HuH-7.5 (cell line): Measurements from ENCODE around the gene ARPC2.

ENCODE experiments used
- DNase-seq: peaks from one replicate; pipeline ENCODE4 v3.0.0; 2011; ENCODE audit warnings: low spot score

Gene ARPC2

DNA sequence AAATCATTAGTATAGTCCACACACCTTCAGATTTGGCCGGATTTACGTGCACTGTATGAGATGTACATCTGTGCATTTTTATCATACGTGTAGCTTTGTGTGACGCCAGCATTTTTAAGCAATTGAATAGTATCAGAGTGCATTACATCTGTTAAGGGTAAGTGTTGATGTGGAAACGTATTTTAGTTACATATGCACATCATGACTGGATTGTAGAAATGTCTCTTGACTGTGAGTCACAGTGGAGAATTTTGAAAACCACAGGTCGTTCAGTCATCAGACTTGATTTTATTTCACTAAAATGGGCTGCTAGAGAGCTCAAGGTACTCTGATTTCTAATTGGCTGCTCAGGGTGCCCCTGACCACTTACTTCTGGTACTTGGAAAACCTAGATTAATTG lies 38.5 kb downstream of the ARPC2 start:
- DNase-seq: no peak

DNA sequence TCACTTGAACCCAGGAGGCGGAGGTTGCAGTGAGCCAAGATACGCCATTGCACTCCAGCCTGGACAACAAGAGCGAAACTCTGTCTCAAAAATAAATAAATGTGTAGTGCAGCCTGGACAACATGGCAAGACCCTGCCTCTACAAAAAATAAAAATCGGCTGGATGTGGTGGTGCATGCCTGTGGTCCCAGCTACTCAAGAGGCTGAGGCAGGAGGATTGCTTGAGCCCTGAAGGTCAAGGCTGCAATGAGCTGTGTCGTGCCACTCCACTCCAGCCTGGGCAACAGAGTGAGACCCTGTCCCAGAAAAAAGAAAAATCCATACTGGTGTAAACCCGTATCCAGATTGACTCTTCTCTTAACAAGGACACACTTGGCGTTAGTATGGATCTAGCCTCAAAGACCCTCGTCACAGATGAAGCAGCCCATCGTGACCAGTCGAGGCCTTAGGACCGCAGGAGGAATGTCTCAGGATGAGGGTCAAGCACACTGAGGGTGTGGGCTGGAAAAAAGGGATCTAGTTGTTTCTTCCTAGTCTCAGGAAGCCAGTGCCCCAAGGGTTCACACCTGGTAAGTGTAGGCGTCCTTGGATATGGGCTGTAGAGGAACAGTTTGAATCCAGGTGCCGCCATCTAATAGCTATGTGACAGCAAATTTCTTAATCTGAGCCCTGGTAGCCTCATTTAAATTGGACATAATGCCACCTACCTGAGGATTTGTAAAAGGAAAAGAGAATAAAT lies 39.8 kb downstream of the ARPC2 start:
- no peak for DNase-seq

DNA sequence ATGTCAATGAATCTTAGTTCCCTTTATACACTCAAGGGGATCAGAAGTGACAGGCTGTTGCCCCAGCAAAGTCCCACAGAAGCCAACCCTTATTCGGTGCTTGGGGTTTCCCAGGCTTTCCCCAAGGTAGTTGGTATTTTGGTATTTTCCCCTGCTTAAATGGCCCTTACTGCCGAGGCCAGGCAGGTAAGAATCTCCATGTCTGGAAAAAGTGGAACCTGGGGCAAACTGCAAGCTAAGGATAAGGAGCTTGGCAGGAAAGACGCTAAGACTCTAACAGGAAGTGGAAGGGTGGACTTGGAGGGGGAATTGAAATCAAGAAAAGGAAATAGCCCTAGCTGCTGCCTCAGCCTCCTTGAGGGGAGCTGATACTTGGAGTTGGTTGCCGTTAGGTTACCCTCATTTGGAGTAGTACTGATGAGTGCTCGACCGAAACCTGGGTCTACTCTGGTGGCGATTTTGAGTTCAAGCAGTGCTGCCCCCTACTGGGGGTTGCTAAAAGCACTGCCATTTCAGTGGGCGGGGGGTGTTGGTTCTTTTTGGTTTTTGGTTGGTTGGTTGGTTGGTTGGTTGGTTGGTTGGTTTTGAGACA lies 40.5 kb downstream of the ARPC2 start:
- peak; percentile 59 for DNase-seq

DNA sequence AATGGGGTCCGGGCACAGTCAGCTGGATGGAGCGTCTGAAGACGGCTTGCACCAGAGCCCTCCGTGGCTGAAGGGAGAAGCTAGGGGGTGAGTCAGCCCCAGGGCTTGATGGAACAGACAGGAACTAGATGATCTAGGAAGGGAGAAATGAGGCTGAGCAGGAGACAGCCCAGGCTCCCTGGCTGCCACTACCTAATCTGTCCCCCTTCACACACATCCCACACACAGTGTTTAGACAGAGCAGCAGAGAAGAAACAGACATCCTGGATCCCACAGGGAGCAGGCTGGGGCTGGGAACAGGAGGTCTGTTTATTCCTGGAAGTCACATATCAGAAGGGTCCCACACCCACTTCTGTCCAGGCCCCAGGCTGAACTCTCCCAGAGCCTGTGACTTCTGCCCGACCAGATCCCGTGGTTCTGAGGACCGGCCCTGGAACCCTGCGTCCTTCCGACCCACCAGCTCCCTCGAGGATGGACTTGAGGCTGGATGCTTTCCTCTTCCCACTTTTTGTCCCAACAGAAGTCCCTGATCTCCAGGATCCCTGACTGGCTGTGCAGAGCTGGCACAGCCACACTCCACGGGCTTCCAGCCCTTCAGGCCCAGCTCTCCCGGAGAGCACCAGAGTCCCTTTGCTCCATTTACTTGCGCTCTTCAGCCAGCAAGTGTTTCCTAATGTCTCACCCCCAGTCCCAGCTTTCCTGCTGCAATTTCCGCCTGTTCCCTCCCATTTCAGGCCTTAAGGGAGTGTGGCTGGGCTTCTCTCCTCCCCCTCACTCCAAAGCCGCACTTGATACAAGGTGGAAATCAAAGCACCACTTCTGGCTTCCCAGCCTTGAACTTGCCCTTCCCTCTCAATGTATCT lies 42.3 kb downstream of the ARPC2 start:
- no peak for DNase-seq

DNA sequence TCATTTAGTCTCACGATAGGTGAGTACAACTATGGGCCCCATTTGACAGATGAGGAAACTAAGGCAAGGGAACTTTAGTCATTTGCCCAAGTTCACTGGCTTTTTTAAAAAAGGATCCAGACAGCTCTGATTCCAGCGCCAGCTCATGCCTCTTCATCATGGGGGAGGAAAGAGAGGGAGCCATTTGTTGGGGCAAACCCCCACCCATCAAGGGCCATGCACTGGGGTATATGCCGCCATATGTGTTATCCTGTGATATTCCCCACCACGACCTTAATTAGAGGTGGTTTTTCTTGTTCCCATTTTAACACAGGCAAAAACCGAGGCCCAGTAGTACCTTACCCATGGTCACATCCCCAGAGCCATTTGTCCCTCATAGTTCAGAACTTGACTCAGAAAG lies 43.2 kb downstream of the ARPC2 start:
- no peak for DNase-seq

DNA sequence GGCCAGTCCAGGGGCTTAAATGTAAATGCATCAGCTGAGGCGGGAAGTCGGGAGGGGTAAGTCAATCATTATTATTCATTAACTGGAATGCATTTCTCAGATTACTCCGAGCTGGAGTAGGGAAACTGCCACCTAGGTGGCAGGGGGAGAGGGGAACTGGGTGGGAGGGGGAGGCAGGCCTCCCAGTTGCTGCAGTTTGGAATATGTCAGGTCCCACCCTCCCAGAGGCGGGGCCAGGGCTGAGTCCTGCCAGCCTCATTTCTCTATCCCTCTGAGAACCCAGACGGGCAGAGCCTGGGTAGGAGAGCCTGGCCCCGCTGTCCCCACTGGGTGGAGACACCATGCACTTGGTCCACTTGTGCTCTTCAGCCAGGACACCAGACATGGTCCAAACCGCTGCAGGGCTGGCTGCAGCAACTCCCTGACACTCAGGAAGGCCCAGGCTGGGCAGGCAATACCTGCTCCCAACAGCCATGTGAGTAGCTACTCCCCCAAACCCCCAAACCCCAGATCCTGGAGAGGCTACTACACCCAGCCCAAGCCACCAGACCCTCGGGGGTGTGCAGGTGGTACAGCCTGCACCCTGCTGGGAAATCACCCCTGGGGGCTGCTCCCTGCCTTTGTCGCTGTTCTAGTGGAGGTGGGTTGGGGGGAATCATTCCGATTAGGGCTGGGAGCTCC lies 43.9 kb downstream of the ARPC2 start, which contains the start of gene GPBAR1:
Gene GPBAR1, plus strand, starts transcription at position 274 of the 681 bp plus-strand sequence. CDS start 1,710 bp downstream, outside the sequence.
- DNase-seq: no peak

DNA sequence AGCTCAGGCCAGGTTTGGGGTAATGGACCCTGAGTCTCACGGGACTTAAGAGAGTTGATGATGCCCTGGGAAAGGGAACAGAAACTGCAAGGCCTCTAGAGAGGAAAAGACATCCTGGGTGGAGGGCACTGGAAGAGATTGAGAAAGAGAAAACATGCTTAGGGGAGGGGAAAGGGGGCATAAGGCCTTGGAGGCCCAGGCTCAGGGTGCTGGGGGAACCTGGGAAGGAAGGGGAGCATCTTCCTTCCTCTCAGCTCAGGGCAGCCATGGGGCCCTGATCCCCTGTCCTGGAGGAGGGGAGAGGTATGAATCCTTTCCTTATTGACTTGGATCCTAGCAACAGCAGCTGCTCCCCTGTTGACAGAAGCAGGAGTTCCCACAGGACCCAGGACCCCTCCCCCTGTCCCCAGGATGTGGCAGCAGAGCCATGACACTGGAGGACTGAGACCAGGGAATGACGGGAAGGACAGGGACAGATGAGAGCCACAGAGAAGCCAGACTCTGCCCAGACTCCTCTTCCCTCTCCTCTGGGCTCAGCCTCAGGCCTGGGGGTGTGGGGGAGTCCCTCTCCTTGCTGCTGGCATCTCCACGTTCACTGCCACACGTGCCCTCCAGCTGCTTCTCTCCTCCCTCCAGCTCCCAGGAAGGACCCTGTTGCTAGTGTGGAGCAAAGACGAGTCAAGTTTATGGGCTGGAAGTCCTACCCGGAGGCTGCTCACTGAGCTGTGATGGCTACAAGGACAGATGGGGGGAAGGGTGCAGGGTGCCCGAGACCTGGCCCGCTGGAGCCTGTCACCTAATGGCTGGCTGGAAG lies 44.6 kb downstream of the ARPC2 start:
- DNase-seq: no peak

DNA sequence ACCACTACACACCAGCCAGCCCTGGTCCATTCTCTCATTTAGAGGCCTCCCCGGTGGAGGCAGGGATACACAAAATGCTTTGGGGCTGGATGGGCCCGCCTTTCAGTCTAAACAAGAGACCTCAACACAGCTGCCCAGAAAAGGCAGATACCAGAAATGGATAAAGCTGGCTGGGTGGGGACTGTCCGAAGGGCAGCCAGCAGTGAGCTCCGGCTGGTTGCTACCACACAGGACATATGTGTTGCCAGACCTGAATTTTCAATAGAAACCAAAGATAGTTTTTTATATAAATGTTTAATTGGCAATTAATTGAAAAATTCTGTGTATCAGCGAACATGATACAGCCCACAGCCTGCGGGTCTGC lies 45.2 kb downstream of the ARPC2 start:
- DNase-seq: no peak

DNA sequence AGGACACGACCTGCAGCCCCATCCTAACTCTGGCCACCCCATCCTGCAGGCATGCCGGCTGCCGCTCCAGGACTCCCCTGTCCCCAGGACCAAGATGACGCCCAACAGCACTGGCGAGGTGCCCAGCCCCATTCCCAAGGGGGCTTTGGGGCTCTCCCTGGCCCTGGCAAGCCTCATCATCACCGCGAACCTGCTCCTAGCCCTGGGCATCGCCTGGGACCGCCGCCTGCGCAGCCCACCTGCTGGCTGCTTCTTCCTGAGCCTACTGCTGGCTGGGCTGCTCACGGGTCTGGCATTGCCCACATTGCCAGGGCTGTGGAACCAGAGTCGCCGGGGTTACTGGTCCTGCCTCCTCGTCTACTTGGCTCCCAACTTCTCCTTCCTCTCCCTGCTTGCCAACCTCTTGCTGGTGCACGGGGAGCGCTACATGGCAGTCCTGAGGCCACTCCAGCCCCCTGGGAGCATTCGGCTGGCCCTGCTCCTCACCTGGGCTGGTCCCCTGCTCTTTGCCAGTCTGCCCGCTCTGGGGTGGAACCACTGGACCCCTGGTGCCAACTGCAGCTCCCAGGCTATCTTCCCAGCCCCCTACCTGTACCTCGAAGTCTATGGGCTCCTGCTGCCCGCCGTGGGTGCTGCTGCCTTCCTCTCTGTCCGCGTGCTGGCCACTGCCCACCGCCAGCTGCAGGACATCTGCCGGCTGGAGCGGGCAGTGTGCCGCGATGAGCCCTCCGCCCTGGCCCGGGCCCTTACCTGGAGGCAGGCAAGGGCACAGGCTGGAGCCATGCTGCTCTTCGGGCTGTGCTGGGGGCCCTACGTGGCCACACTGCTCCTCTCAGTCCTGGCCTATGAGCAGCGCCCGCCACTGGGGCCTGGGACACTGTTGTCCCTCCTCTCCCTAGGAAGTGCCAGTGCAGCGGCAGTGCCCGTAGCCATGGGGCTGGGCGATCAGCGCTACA lies 45.9 kb downstream of the ARPC2 start:
- DNase-seq: no peak

DNA sequence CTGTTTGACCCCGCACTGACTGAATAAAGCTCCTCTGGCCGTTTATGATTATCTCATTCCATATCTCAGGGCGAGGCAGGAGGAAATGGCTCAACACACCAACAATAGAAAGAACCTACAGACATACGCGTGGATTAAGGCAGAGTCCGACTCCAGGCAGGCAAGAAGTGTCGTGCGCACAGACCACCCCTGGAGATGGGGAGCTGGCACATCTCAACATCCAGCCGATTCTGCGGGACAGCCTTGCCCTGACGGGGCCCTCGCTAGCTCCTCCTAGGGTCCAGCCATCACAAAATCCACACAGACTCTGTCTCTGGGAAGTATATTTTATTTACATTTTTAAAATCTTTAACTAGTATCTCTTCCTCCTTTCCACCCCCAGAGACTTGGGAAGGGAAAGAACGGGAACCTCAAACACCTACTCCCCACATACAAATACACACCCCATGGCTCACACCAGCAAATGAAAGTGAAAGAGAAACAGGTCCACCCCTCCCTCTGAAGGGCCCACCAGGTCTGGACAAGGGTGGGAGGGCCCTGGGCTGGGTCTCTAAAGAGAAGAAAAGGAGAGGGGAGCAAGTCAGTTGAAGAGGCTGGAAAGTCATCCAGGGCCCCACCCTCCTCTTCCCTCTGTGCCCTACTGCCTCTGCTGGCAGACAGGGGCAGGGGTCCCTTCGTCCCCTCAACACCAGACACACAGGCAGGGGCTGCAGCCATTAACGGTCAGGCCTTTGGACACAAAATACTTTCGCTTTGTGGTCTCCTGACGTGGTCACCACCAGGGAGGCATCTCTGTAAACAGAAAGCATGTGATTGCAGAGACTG lies 47.0 kb downstream of the ARPC2 start:
- no peak for DNase-seq

DNA sequence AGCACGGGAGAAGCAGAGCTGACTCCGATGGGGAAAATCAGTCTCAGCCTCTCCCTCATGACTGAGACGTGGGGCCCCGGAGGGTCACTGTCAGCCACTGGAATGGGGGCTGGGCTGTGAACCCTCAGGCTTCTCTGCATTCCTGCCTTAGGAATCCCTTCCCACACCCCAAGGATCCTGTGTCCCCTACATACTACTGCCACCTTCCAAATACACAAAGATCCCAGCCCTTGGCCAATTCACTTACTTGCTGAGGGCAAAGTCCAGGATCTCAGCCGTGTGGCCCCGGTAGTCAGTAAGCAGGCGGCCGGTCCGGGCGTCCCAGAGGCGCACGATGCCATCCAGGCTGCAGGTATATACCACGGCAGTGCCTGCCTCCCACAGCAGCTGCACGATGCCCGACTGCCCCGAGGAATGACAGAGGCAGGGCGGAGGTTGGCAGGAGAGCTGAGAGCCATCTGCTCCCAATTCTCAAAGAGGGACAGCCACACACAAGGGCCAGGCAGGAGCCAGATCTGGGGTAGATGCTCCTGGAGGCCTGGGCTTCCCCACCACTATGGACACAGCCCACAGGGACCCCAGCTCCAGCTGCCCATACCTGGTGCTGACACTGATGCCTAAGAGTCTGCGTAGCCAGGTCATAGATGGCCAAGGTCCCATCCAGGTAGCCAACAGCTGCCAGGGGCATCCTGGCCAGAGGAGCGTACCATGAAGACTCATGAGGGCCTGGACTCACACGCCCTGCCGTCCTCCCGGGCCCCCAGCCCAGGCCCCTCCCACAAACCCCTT lies 48.0 kb downstream of the ARPC2 start:
- DNase-seq: no peak

DNA sequence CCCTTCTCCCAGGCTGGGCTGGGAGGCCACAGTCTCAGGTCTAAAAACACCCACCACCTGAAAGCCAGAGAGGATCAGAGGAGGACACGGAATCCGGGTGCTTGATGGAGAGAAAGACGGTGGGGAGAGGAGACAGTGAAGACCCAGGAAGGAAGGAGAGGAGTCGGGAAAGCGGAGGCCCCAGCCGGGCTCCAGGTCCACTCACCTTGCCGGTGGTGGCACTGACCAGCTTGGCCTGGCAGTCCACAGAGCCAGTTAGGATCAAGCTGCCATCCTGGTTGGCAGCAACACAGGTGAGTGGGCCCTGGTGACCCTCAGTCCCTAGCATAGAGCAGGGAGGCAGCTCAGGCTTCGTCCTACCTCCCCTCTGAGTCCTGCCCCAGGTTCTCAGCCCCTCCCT lies 48.6 kb downstream of the ARPC2 start:
- no peak for DNase-seq

DNA sequence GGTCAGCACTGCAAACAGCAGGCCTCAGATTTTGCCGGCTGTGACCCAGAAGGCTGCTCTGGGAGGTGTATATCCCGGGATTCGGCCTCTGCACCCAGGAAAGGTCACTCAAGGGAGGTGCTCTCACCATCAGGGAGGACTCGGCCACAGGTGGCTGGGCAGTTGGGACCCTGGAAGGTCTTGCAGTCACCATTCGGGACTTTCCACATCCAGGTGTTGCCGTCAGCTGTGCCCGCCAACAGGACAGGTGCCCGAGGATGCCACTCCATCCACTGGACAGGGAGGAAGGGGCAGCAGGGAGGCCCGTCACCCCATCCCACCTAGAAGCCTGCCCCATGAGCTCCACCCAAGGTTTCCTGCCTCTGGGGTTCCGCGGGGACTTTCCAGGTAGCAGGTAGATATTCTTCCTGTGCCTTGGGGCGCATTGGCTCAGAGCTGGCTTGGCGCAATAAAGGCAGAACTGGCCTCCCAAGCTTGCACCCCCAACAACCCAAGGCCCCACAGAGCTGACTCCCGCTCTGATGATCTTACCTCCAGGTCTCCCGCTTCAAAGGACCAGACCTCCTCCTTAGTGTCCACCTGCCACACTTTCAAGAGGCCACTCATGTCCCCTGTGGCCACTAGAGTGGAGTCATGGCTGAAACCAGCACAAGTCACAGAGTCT lies 49.5 kb downstream of the ARPC2 start:
- DNase-seq: no peak

DNA sequence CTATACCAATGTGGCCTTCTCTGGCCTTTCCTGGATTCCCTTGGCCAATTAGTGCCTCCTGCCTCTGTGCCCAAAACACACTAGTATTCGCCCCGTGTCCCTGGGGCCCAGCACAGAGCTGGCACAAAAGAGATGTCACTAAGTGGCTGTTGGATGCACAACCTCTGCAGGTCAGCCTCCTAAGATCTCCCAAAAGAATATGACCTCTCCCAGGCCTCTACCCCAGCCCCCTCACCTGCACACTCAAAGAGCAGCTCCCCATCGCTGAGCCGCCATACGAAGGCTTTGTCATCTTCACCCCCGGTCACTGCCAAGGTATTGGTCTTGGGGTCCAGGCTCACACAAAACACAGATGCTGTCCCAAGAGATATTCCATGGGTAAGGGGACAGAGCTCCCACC lies 50.3 kb downstream of the ARPC2 start:
- DNase-seq: no peak

DNA sequence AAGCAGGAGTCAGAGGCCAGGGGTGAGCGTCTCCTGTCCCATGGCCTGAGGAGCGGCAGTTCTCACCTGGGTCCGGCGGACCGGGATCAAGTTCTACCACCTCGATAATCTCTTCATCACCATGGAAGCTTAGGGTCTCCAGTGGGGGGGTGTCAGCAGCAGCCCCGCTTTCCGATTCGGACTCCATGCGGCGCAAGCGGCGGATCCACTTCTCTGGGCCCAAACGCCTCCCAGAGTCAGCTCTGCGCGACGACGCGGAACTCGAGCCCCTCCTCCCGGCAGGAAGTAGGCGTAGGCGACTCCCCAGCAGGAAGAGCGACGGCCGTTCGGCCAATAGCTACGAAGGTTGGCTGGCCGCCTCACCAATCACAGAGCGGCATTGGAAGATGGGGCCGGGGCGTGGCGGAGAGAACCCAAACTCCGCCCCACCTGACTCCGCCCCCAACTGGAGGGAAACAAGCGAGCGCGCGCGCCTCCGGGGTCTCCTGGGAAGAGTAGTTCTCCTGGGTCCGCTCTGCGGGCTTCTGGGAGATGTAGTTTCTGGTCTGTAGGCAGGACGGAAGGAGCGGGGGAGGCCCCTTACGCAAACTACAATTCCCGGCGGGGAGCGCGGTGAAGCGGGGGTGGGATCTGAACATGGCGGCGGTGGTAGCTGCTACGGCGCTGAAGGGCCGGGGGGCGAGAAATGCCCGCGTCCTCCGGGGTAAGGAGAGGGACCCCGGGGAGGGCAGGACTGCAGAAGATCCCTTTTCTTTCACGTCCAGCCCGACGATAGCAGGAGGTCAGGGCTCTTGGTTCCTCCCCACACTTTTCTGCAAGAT lies 53.1 kb downstream of the ARPC2 start, which contains the start of the genes AAMP and PNKD:
Gene AAMP, minus strand, starts transcription at position 238 of the 821 bp plus-strand sequence. Its CDS starts 51 bp downstream, at position 187.
Gene PNKD, plus strand, starts transcription at position 620 of the 821 bp plus-strand sequence. Its CDS starts 17 bp downstream, at position 637.
- peak; percentile 97 for DNase-seq

DNA sequence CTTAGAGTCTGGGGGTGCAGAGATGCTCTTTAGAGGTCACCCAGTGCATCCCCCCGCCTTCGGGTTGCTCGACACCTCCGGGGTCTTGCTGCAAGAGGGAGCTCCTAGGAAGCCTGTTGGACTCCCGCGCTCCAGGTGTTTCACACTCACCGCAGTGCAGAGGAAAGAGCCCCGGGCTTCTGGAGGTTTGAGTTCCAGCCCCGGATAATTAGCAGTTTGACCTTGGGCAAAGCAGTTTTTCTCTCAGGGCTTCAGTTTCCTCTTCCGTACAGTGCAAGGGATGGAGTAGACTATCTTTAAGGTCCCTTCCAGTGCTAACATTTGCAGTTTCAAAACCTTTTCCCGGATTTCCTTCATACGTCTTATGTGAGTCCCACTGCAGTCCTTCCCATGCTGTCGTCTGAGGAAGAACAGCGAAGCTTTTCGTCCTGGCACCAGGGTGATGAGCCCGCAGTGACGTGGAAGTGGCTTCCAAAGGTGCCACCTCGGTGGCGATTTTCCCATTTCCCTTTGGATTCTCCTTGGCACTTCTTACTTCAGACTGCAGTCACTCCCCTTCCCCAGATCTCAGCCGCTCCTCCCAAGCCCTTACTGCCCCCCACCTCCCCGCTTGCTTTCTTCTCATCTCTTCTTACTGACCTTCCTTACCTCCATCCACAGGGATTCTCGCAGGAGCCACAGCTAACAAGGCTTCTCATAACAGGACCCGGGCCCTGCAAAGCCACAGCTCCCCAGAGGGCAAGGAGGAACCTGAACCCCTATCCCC lies 53.9 kb downstream of the ARPC2 start:
- no peak for DNase-seq
